HepG2 (cell line): ENCODE data around the gene RGP1. TPM values are rescaled to one million over a fixed set of nuclear protein-coding genes. Genes with fewer than 3 reads are reported as not detected.
A peak's percentile ranks its signal among the peaks of the same experiment; 100 is the strongest.

ENCODE experiments used
- ATF2 ChIP-seq: sonication (generic); formaldehyde crosslinking; IDR thresholded peaks from 2 replicates; pipeline ENCODE4 v1.4.0; 2020; ENCODE audit warnings: missing genetic modification reagents
- CBX1 ChIP-seq: IDR thresholded peaks from one replicate; pipeline ENCODE4 v1.6.1; 2016; ENCODE audit warnings: antibody characterized with exemption, low read depth
- CC2D1A ChIP-seq: sonication (generic); formaldehyde crosslinking; IDR thresholded peaks from 2 replicates; pipeline ENCODE4 v1.8.1; 2023; ENCODE audit warnings: mild to moderate bottlenecking, missing genetic modification reagents
- CREBL2 ChIP-seq: sonication (generic); formaldehyde crosslinking; IDR thresholded peaks from 2 replicates; pipeline ENCODE4 v1.8.1; 2023; ENCODE audit warnings: missing genetic modification reagents, mild to moderate bottlenecking, borderline replicate concordance
- GTF3A ChIP-seq: sonication (generic); formaldehyde crosslinking; conservative IDR thresholded peaks from 2 replicates; pipeline ENCODE4 v1.4.0; 2020; ENCODE audit warnings: mild to moderate bottlenecking, missing genetic modification reagents
- HDAC1 ChIP-seq: sonication (generic); formaldehyde crosslinking; IDR thresholded peaks from 2 replicates; pipeline ENCODE4 v1.5.1; 2020; ENCODE audit warnings: mild to moderate bottlenecking, missing genetic modification reagents
- IRF2 ChIP-seq: IDR thresholded peaks from 2 replicates; pipeline ENCODE4 v1.6.1; 2018; ENCODE audit warnings: missing genetic modification reagents, missing compliant biosample characterization
- NFE2L1 ChIP-seq: sonication (generic); formaldehyde crosslinking; IDR thresholded peaks from 2 replicates; pipeline ENCODE4 v1.4.0; 2020; ENCODE audit warnings: missing genetic modification reagents, mild to moderate bottlenecking, borderline replicate concordance
- PBX2 ChIP-seq: IDR thresholded peaks from 2 replicates; pipeline ENCODE4 v1.6.1; 2016; ENCODE audit warnings: control low read depth
- PHF5A ChIP-seq: IDR thresholded peaks from one replicate; pipeline ENCODE4 v1.6.1; 2018; ENCODE audit warnings: low read depth, missing genetic modification reagents; ENCODE audit not compliant: unreplicated experiment
- PITX1 ChIP-seq: sonication (generic); formaldehyde crosslinking; IDR thresholded peaks from 2 replicates; pipeline ENCODE4 v1.5.1; 2020; ENCODE audit warnings: mild to moderate bottlenecking, missing genetic modification reagents
- POLR2AphosphoS2 ChIP-seq: IDR thresholded peaks from 2 replicates; pipeline ENCODE4 v1.6.1; 2011; ENCODE audit warnings: low read depth, low read length, improper control_type of control experiment
- SRSF9 ChIP-seq: fragments of 200-400 bp; formaldehyde crosslinking; IDR thresholded peaks from 2 replicates; pipeline ENCODE4 v1.6.1; 2018; ENCODE audit warnings: borderline replicate concordance, mild to moderate bottlenecking, low read depth, low read length; ENCODE audit not compliant: insufficient read depth, poor library complexity, severe bottlenecking
- TEAD2 ChIP-seq: sonication (generic); formaldehyde crosslinking; IDR thresholded peaks from 2 replicates; pipeline ENCODE4 v1.9.0; 2021; ENCODE audit warnings: missing genetic modification reagents
- U2AF1 ChIP-seq: fragments of 200-400 bp; formaldehyde crosslinking; optimal IDR thresholded peaks from 2 replicates; pipeline ENCODE3; 2017; ENCODE audit warnings: mild to moderate bottlenecking, low read depth, low read length
- ZNF253 ChIP-seq: sonication (generic); formaldehyde crosslinking; IDR thresholded peaks from 2 replicates; pipeline ENCODE4 v1.8.0; 2022; ENCODE audit warnings: mild to moderate bottlenecking, missing genetic modification reagents, borderline replicate concordance
- ZNF3 ChIP-seq: IDR thresholded peaks from 2 replicates; pipeline ENCODE4 v1.7.0; 2017; ENCODE audit warnings: inconsistent platforms
- ZNF441 ChIP-seq: sonication (generic); formaldehyde crosslinking; IDR thresholded peaks from 2 replicates; pipeline ENCODE4 v1.7.0; 2021; ENCODE audit warnings: missing genetic modification reagents, borderline replicate concordance
- ZNF460 ChIP-seq: sonication (generic); formaldehyde crosslinking; IDR thresholded peaks from 2 replicates; pipeline ENCODE4 v1.5.1; 2020; ENCODE audit warnings: missing genetic modification reagents, mild to moderate bottlenecking, borderline replicate concordance
- ZNF597 ChIP-seq: sonication (generic); formaldehyde crosslinking; IDR thresholded peaks from 2 replicates; pipeline ENCODE4 v1.5.0; 2020; ENCODE audit warnings: missing genetic modification reagents
- ZNF609 ChIP-seq: sonication (generic); formaldehyde crosslinking; IDR thresholded peaks from 2 replicates; pipeline ENCODE4 v1.4.0; 2020; ENCODE audit warnings: mild to moderate bottlenecking, missing genetic modification reagents, borderline replicate concordance
- polyA plus RNA-seq, 8 experiments: library from polyadenylated mRNA; depleted of rRNA in 3 of 8; stranded (reverse) in 7 of 8; unstranded in 1 of 8; fragments of >200 nt; fragmentation: Illumina TruSeq in 4 of 8; extraction: Trizol in 4 of 8; gene quantifications; 2 replicates each; pipeline versions ENCODE4 v1.2.1 to v1.2.3, GENCODE V29; 2011 to 2016; ENCODE audit warnings: low read depth in 4 of 8, missing spikeins in 1 of 8, mixed read lengths in 1 of 8; ENCODE audit not compliant: insufficient read depth in 1 of 8
- total RNA-seq, 5 experiments: library from RNA; depleted of rRNA; stranded (reverse); fragments of >200 nt; fragmentation: Illumina TruSeq; extraction: Trizol; gene quantifications; 2 replicates each; pipeline ENCODE4 v1.2.3, GENCODE V29; 2016; ENCODE audit warnings: low read depth in 1 of 5

Gene RGP1
- total and polyA plus RNA-seq, 2 of the 13 experiments (the other 11 are each of a cell fraction or from before 2014, with no cell fraction given): 12.7 to 21.0 TPM

- TF ChIP-seq U2AF1 (no peak), PBX2 (CRISPR knock-in tag) (no peak), ATF2 (CRISPR knock-in tag) (no peak), NFE2L1 (CRISPR knock-in tag) (no peak), ZNF441 (CRISPR knock-in tag) (no peak; the same call in 1 of the 2 replicates), HDAC1 (CRISPR knock-in tag) (no peak), POLR2AphosphoS2 (no peak), ZNF3 (CRISPR knock-in tag) (no peak), IRF2 (CRISPR knock-in tag) (no peak), ZNF253 (no peak), PITX1 (peak; percentile 64; the same call in 1 of the 2 replicates), GTF3A (CRISPR knock-in tag) (no peak), CBX1 (no peak), SRSF9 (no peak), CREBL2 (CRISPR knock-in tag) (no peak), PHF5A (CRISPR knock-in tag) (no peak), TEAD2 (no peak), CC2D1A (CRISPR knock-in tag) (no peak), ZNF460 (CRISPR knock-in tag) (no peak), ZNF609 (CRISPR knock-in tag) (0 out of 2 replicates have a peak, but pooled peaks have one; percentile 19), ZNF597 (no peak)
Observed at GRCh38 chr9:35731415-35732184, 17.5 kb upstream of the RGP1 start (continued).
